AG10803 (cell line): ENCODE results near the gene LITAF.

Experiments
- DNase-seq: peaks from one replicate; pipeline ENCODE4 v3.0.0; 2010; ENCODE audit warnings: low read depth
- H3K4me3 ChIP-seq: 2 replicates; pipeline ENCODE4 v1.5.1; 2011; ENCODE audit warnings: mild to moderate bottlenecking, low read length, control low read depth
- TF ChIP-seq, protein P1 (sequence below): conservative IDR thresholded peaks from 2 replicates; pipeline ENCODE4 v1.5.1; 2011; ENCODE audit warnings: mild to moderate bottlenecking, low read length, control low read depth, inconsistent platforms

Gene LITAF

DNA sequence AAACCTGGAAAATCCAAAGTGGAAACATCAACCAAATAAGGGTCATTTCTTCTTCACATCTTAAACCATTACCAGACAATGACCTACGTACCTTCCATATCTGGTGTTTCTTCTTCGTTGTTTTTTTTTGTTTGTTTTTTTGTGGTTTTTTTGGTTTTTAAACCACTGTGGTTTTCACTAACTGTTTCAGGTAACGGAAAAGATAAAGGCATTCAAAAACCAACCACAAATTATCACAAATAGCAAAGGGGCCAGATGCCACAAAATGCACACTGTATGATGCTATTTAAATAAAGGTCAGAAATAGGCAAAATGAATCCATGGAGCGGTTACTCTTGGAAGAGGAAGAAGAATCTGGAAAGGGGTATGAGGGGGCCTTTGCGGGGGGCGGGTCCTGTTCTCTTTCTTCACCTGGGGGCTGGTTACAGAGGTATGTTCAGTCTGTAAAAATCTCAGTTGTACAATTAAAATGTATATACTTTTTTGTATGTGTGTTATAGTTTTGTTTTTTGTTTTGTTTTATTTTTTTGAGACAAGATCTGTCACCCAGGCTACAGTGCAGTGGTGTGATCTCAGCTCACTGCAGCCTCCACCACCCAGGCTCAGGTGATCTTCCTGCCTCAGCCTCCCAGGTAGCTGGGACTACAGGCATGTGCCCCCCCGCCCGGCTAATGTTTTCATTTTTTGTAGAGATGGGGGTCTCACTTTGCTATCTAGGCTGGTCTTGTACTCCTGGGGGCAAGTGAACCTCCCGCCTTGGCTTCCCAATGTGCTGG is 29.6 kb downstream of the LITAF start:
- TF ChIP-seq, protein P1, sequence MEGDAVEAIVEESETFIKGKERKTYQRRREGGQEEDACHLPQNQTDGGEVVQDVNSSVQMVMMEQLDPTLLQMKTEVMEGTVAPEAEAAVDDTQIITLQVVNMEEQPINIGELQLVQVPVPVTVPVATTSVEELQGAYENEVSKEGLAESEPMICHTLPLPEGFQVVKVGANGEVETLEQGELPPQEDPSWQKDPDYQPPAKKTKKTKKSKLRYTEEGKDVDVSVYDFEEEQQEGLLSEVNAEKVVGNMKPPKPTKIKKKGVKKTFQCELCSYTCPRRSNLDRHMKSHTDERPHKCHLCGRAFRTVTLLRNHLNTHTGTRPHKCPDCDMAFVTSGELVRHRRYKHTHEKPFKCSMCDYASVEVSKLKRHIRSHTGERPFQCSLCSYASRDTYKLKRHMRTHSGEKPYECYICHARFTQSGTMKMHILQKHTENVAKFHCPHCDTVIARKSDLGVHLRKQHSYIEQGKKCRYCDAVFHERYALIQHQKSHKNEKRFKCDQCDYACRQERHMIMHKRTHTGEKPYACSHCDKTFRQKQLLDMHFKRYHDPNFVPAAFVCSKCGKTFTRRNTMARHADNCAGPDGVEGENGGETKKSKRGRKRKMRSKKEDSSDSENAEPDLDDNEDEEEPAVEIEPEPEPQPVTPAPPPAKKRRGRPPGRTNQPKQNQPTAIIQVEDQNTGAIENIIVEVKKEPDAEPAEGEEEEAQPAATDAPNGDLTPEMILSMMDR, result no peak
- no peak for DNase-seq
- H3K4me3 ChIP-seq, result no peak overlapping the region

DNA sequence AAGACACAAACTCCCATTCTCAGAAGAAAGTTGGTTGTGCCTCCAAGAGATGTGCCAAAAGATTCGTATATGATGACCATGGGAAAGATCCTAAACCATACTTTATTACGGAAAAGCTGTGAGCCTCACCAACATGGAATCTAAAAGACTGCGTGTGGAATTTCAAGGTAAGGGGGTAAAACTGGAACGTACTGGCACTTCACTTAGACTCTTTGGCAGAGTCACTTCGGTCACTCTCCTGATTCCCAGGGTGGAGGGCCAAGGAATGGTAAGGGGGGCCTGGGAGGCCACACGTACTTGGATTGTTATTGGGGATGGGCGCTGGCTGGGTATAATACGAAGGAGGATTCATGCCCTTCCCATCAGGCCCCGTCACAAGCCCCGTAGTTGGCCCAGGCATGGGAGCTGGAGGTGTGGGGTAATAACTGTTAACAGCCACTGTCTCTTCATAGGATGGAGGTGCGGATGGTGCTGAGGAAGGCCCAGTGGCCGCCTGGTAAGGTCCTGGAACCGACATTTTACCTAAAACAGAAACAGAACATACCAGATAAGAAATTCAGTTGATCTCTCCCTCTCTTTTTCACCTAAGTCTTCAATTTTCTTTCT is 30.4 kb downstream of the LITAF start:
- no peak for DNase-seq
- no peak overlapping the region for H3K4me3 ChIP-seq
- TF ChIP-seq, protein P1, result no peak

DNA sequence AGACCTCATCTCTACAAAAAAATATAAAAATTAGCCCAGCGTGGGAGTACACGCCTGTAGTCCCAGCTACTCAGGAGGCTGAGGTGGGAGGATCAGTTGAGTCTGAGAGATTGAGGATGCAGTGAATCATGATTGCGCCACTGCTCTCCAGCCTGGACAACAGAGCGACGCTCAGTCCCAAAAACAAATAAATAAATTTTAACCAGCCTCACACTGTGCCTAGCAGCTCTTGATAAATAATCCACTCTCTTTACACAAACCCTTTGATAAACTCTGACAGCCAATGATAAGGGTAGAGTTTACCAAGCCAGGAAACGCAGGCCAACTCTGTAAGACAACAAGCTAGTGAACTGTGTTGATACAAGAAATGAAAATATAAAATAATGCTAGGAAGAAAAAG is 32.7 kb downstream of the LITAF start:
- TF ChIP-seq, protein P1, result no peak
- DNase-seq, result no peak
- H3K4me3 ChIP-seq, result no peak overlapping the region

DNA sequence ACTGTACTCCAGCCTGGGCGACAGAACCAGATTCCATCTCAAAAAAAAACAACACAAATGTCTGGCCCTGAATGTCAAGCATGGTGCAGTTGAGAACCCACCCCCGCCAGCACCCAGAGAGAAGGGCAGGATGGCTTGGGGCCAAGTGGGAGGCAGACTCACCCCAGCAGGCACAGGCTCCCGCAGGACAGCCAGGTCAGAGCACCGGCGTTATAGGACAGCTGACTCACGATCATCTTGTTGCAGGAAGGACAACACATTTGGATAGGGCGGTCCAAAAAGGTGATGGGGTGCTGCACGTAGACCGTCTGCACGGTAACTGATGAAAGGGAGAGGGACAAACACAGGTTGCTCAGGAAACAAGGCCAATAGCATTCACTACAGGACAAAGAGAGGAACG is 33.3 kb downstream of the LITAF start:
- no peak overlapping the region for H3K4me3 ChIP-seq
- TF ChIP-seq, protein P1, result no peak
- DNase-seq, result no peak

DNA sequence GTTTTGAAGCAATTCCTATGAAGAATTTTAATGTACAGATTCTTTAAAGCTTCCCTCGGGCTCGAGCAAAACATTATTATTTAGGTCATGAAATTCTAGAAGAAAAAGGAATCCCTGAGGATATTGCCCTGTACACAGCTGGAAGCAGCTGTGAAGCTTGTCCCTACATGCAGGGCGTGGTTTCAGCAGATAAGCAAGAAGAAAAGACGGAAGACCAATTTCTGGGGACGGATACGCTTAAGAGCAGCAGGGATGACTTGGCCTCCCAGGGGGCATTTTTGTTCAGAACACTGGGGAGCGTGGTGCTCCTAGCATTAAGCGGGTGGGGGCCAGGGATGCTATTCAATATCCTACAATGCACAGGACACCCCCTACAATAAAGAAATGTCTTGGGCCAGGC is 34.3 kb downstream of the LITAF start:
- no peak for DNase-seq

DNA sequence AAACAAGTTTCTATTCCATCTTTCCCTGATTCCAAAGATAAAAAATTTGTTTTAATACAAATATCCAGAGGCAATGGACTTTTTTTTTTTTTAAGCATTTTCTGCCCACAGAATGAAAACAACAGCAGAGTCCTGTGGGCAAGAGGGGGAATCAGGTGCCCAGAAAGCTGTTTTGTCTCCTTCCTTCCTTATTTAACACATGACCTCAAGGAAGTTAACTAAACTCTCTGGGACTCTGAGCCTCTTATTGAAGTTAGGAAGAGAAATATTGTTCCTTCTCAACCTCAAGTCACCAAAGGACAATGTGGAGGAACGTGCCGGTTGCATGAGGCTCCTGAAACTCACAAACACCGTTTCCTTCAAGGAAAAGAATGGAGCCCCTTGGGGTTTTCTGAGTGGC is 34.9 kb downstream of the LITAF start:
- DNase-seq, result no peak
- H3K4me3 ChIP-seq, result no peak overlapping the region
- TF ChIP-seq, protein P1, result no peak

More for the DNA sequence above, 34.3 kb downstream of the LITAF start:
- no peak overlapping the region for H3K4me3 ChIP-seq
- TF ChIP-seq, protein P1, result no peak
